HEK293T (cell line): ENCODE results near the gene CCDC183.

Experiments
- BHLHE40 ChIP-seq: fragments of 450-650 bp; IDR thresholded peaks from 2 replicates; pipeline ENCODE4 v1.6.1; 2016; ENCODE audit warnings: mild to moderate bottlenecking, moderate library complexity, borderline replicate concordance
- CTBP1 ChIP-seq: fragments of 450-650 bp; IDR thresholded peaks from 2 replicates; pipeline ENCODE4 v1.6.1; 2016; ENCODE audit warnings: borderline replicate concordance
- NFRKB ChIP-seq: fragments of 450-650 bp; IDR thresholded peaks from 2 replicates; pipeline ENCODE4 v1.6.1; 2016; ENCODE audit warnings: mild to moderate bottlenecking, moderate library complexity

DNA sequence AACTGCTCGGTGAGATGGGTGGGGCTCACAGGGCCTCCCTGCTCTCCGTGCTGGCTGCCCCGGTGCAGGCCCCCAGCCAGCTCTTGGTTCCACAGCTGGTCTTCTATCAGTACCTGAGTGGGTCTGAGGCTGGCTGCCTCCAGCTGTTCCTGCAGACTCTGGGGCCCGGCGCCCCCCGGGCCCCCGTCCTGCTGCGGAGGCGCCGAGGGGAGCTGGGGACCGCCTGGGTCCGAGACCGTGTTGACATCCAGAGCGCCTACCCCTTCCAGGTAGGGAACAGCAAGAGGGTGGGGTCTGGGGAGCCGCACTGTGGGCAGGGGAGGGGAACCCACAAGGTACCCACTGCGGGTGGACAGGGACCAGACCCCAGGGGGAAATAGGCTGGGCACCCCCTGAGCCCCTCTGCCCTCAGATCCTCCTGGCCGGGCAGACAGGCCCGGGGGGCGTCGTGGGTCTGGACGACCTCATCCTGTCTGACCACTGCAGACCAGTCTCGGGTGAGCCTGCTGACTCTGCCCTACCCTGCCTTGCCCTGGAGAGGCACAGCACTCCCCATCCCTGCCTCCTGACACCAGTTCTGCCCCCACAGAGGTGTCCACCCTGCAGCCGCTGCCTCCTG, 58.8 kb downstream of the CCDC183 start:
- TF ChIP-seq CTBP1 = no peak
- TF ChIP-seq NFRKB = no peak
- TF ChIP-seq BHLHE40 = no peak
